H1 (cell line): ENCODE results near the gene AMH.

ENCODE experiments used
- CHD7 ChIP-seq: fragments of 300-600 bp; sonication (generic); IDR thresholded peaks from 2 replicates; pipeline ENCODE4 v1.7.1; 2012; ENCODE audit warnings: low read length, moderate library complexity, mild to moderate bottlenecking, inconsistent platforms; ENCODE audit not compliant: insufficient replicate concordance
- CTCF ChIP-seq, 3 experiments: IDR thresholded peaks; 1 replicate in 2 of 3; 2 replicates in 1 of 3; pipeline versions ENCODE4 v1.5.1 to v1.6.1; 2011; ENCODE audit warnings: low read length in 3 of 3, mild to moderate bottlenecking in 3 of 3, inconsistent platforms in 2 of 3, low read depth in 1 of 3, moderate library complexity in 1 of 3; ENCODE audit not compliant: insufficient read depth in 1 of 3; ENCODE audit errors: control extremely low read depth in 1 of 3
- EP300 ChIP-seq, 2 experiments: IDR thresholded peaks; 1 replicate in 1 of 2; 2 replicates in 1 of 2; pipeline ENCODE4 v1.6.1; 2011 to 2012; ENCODE audit warnings: low read depth in 2 of 2, low read length in 2 of 2, mild to moderate bottlenecking in 2 of 2, borderline replicate concordance in 1 of 2, inconsistent platforms in 1 of 2, moderate library complexity in 1 of 2
- JUN ChIP-seq: IDR thresholded peaks from 2 replicates; pipeline ENCODE4 v1.6.1; 2011; ENCODE audit warnings: low read depth, mild to moderate bottlenecking, improper control_type of control experiment, low read length
- MAX ChIP-seq: IDR thresholded peaks from 2 replicates; pipeline ENCODE4 v1.6.1; 2012; ENCODE audit warnings: inconsistent platforms
- POLR2A ChIP-seq, 2 experiments: IDR thresholded peaks; 1 replicate in 1 of 2; 2 replicates in 1 of 2; pipeline ENCODE4 v1.6.1; 2011; ENCODE audit warnings: low read depth in 2 of 2, low read length in 2 of 2, mild to moderate bottlenecking in 2 of 2; ENCODE audit errors: control extremely low read depth in 1 of 2
- TAF1 ChIP-seq: IDR thresholded peaks from 2 replicates; pipeline ENCODE4 v1.6.1; 2011; ENCODE audit warnings: mild to moderate bottlenecking, low read depth, low read length

GRCh38 chr19:2251106-2252054, 2.3 kb downstream of the AMH start:
- TF ChIP-seq MAX (no peak), TAF1 (no peak), CTCF (IDR thresholded peaks at IDR 0.05; ENCODE audit: control extremely low read depth in 1 of 3, insufficient read depth in 1 of 3, low read depth in 1 of 3, low read length in 3 of 3) (no peak), POLR2A (IDR thresholded peaks at IDR 0.05; ENCODE audit: control extremely low read depth in 1 of 2, low read depth in 2 of 2, low read length in 2 of 2) (no peak; a peak in 1 of 3 replicates), JUN (no peak), CHD7 (no peak), EP300 (IDR thresholded peaks at IDR 0.05; ENCODE audit: borderline replicate concordance in 1 of 2, low read depth in 2 of 2, low read length in 2 of 2) (no peak)
